HG02798 (cell line): ENCODE measurements around the gene TRABD2B.

Experiments used
- ATAC-seq: cut with Tn5 transposase; IDR thresholded peaks from one replicate; pipeline ENCODE4 v1.9.1; 2021; ENCODE audit warnings: mild to moderate bottlenecking; ENCODE audit not compliant: unreplicated experiment, poor library complexity

Gene TRABD2B

GRCh38 chr1:47840393-47841190 lies 156.6 kb downstream of the TRABD2B start:
- ATAC-seq = no peak

DNA sequence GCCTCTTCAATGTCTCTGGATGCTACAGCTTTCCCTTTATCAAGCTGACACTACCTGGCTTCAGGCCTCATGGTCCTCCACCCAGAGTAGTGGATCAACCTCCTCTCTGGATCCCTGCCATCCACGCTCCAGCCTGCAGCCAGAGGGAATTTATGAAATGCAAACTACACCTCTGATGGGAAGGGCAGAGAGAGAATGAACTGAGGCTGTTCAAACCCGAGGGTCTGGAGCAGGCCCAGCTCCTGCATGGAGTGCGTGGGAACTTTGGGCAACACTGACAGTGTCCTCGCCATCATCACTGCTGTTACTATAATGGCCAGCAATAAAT lies 157.8 kb downstream of the TRABD2B start:
- ATAC-seq = no peak

GRCh38 chr1:47838562-47839432 lies 158.4 kb downstream of the TRABD2B start:
- ATAC-seq = no peak

GRCh38 chr1:47837866-47838561 lies 159.2 kb downstream of the TRABD2B start:
- no peak for ATAC-seq

DNA sequence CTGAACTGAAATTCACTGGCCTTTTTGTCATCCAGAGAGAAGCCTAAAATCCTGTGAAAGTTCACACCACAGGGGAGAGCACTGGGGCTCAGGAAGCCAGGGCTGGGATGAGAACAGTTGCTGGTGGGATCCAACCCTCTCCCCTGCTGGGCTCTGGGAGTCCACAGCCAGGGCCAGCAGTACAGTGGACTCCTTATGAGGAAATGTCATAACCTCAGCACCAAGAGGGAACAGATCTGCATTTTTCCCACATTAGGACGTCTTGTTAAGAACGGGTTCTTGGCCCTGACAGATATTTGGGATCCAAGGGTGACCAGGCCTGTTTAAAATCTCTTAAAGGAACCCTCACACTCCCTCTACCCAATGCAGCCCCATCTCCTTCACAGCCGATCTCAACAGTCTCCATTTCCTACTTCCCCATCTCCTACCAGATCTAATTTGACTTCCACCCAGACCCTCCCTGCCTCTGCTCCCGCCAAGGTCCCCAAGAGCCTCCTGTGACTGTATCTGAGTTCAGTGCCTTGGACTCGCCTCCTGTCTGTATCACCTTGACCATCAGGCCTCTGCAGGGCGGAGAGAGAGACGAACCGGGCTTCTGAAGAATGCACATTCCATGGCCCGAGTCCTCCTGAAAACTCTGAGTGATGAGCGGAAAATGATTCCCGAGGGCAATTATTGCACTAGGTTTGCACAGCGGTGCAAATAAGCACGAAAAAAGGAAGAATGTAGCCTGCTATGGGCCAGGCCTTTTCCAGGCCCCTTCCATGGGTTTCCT lies 159.9 kb downstream of the TRABD2B start:
- ATAC-seq = no peak

DNA sequence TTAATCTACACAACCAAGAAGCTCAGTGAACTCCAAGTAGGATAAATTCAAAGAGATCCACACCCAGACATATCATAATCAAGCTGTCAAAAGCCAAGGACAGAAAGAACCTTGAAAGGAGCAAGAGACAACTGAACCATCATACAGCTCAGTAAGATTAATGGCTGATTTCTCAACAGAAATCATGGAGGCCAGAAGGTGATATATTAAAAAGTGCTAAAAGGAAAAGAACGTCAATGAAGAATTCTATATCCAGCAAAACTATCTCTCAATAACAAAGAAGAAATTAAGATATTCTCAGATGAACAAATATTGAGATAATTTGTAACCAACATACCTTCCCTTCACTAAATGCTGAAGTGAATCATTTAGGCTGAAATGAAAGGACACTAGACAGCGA lies 161.8 kb downstream of the TRABD2B start:
- ATAC-seq = no peak

GRCh38 chr1:47834326-47834725 lies 162.9 kb downstream of the TRABD2B start:
- no peak for ATAC-seq

GRCh38 chr1:47830641-47831333 lies 166.4 kb downstream of the TRABD2B start:
- ATAC-seq = no peak

GRCh38 chr1:47830021-47830420 lies 167.2 kb downstream of the TRABD2B start:
- no peak for ATAC-seq

DNA sequence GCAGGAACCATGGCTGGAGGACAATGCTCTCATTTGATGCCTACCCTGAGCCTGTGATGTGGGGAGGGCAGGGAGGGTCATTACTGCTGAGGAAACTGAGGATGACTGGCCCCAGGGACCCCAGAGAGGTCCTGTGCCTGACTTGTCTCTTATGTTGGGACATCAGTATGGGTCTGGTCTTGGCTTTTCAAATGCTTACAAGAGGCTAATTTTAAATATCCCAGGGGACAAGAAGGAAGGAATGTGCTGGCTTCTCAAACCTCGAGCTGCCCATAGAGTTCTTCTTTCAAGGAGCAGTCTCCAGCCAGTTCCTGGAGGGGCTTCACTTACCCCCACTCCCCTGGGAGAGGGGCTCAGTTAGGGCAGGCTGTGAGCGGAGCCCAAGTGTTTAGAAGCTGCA lies 168.2 kb downstream of the TRABD2B start:
- ATAC-seq = no peak

- no peak for ATAC-seq
Measured at GRCh38 chr1:47827109-47827508, 170.1 kb downstream of the TRABD2B start.

- no peak for ATAC-seq
Measured at GRCh38 chr1:47824716-47825115, 172.5 kb downstream of the TRABD2B start.

- no peak for ATAC-seq
Measured at GRCh38 chr1:47824297-47824696, 172.9 kb downstream of the TRABD2B start.

- ATAC-seq = no peak
Measured at GRCh38 chr1:47823040-47823808, 174.0 kb downstream of the TRABD2B start.

GRCh38 chr1:47821760-47822159 lies 175.4 kb downstream of the TRABD2B start:
- ATAC-seq = no peak

DNA sequence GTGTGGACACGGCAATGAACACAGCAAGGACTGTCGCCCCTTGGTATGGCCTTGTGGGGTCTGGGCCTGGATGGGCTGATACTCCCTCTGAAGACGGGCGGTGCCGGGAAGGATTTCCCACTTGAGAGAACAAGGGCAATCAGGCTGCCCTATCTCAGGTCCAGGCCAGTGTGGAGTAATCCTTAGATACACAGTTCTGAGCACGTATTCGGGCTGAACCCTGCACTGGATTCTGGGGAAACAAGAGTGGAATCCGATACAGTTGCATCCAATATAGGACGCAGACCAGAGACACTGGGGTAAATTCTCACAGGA lies 177.7 kb downstream of the TRABD2B start:
- ATAC-seq = no peak

DNA sequence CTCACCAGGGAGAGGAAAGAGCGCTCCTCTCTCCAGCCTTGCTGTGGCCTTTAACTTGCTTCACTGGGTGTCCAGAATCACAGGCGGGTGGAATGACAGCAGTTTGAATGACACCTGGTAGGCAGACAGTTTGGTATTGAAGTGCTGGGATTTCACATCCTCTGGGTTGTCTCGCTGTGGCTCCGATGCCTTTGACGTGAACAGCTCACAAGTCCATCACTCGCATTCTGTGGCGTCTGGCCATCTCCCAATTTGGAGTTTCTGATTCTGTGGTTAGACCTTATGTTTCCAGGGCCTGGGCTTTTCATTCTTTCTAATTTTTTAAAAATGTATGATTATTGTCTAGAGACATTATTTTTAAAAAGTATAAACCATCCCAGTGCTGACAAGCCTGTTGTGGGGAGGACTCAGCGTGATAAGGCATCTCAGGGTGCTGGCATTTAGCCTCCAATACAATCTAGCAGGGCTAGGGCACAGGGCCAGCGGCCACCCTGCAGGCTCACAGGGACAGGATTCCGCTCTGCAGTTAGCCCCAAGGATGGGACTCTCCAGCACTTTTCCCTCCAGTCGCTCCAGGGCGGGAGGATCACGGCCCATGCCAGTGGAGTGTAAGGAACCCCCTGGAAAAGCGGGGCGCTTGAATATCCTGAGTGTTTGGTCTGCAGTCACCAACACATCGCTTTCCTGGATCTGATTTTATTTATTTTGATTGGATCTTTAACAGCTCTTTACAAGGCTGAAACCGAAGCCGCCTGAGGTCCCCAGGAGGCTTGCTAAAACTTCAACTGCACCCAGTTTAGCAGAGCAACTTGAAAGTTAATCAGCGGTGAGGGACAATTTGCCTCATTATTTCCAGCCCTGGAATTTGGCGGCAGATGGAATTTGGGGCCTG lies 178.3 kb downstream of the TRABD2B start:
- no peak for ATAC-seq

- ATAC-seq = no peak
Measured at GRCh38 chr1:47817861-47818260, 179.3 kb downstream of the TRABD2B start.
